ENCODE results near the gene IL2. TPM values are rescaled to one million over a fixed set of nuclear protein-coding genes. Genes with fewer than 3 reads are reported as not detected.

IL2 gene
- total RNA-seq, 1 donor from 2014 or later: not detected

DNA sequence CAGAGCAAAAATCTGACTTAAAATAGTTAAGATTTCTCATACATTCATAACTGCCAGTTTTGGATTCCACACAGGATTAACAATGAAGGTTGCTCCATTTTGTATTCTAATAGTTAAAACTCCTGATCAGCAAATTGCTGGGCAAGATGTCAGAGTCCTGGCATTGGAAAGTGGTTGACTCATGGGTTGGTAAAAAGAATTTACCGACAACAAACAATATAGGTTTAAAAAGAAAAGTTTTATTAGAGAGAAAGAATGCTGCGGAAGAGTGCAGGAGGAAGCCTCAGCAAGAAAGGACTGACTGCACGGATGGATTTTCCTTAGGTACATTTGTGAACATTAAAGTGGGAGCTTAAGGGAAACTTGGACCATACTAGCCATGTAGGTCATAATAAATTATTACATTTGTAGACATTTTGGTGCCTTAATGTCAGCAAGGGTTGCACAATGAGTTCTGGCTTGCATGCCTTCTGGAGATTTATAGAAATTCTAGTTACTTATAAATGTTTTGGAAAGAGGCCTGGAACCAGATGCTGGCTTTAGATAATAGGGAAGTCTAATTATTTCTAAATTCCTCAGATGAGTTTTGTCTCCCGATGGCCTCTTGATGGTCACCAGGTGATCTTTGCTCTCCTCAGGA lies 25.4 kb upstream of the IL2 start:
- TF ChIP-seq, protein P1, sequence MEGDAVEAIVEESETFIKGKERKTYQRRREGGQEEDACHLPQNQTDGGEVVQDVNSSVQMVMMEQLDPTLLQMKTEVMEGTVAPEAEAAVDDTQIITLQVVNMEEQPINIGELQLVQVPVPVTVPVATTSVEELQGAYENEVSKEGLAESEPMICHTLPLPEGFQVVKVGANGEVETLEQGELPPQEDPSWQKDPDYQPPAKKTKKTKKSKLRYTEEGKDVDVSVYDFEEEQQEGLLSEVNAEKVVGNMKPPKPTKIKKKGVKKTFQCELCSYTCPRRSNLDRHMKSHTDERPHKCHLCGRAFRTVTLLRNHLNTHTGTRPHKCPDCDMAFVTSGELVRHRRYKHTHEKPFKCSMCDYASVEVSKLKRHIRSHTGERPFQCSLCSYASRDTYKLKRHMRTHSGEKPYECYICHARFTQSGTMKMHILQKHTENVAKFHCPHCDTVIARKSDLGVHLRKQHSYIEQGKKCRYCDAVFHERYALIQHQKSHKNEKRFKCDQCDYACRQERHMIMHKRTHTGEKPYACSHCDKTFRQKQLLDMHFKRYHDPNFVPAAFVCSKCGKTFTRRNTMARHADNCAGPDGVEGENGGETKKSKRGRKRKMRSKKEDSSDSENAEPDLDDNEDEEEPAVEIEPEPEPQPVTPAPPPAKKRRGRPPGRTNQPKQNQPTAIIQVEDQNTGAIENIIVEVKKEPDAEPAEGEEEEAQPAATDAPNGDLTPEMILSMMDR (IDR thresholded peaks at IDR 0.05; ENCODE audit: insufficient read depth, low read length, severe bottlenecking): no peak
- H3K4me3 ChIP-seq (ENCODE audit: low read depth, low read length): no peak overlapping the region
- no peak for FAIRE-seq
- no peak for DNase-seq (ENCODE audit: low read depth)
- no peaks in the 10 kb centered on the region for H3K36me3 ChIP-seq (ENCODE audit: control insufficient read depth, insufficient read depth, low read length)
- no peaks in the 10 kb centered on the region for H3K27me3 ChIP-seq (ENCODE audit: control insufficient read depth, insufficient read depth, low read length)

DNA sequence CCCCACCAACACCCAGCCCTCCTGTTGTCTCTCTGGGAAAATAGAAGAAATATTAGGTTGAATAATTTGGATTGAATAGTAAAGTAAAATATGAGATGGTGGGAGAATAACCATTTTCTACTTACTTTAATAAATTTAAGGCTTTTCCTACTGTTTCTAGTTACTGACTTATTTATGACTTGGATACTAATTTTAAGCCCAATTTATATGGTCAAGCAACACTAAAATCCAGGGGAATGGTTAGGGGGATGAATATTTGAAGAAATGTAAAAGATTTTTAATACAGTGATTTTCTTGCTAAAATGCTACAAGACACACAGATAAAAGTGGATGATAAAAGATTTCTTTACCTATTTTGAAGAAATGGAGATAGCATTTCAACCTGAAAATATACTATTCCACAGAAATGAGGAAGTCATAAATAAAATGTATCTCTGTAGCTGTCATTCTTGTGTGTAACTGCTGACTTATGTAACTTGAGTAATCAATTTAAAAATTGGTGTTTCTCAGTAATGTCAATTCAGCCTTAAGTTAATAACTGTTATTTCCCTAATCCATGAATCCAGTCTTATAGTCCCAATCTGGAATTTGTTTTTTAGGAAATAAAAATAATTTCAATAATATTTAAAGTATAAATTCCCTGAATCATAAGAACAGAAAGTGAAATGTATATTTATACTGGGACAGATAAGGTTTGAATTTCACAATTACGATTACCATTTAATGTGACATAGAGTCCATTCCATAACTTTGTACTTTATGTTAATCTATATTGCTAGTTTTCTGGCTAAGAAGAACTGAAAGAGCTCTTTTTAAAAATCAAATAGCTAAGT lies 24.3 kb upstream of the IL2 start:
- TF ChIP-seq, protein P1 (IDR thresholded peaks at IDR 0.05; ENCODE audit: insufficient read depth, low read length, severe bottlenecking): no peak
- FAIRE-seq (no peak), DNase-seq (ENCODE audit: low read depth) (no peak)
- no peaks in the 10 kb centered on the region for H3K36me3 ChIP-seq (ENCODE audit: control insufficient read depth, insufficient read depth, low read length)
- H3K27me3 ChIP-seq (ENCODE audit: control insufficient read depth, insufficient read depth, low read length): no peaks in the 10 kb centered on the region
- no peak overlapping the region for H3K4me3 ChIP-seq (ENCODE audit: low read depth, low read length)

DNA sequence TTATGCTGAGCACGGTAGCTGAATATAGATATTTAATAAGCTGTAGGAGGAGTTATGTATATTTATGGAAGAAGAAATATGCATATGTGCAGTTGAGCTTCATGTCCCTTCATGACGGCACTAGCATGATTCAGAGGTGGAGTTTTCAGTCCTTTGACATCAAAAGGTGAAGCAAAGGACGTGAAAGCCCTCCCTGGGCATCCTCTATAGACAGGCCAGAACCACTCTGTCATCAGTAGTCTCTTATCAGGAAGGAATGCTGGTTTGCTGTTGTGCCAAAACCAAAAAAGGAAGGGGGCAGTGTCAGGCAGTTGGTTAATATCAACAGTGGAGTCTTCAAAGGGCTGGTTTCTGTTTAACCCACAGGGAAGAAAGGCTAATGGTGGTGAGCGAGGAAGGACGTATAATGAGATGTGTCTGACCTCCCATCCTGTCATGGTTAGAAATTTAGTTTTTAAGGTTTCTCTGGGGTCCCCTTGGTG lies 23.5 kb upstream of the IL2 start:
- FAIRE-seq: no peak
- DNase-seq (ENCODE audit: low read depth): no peak

DNA sequence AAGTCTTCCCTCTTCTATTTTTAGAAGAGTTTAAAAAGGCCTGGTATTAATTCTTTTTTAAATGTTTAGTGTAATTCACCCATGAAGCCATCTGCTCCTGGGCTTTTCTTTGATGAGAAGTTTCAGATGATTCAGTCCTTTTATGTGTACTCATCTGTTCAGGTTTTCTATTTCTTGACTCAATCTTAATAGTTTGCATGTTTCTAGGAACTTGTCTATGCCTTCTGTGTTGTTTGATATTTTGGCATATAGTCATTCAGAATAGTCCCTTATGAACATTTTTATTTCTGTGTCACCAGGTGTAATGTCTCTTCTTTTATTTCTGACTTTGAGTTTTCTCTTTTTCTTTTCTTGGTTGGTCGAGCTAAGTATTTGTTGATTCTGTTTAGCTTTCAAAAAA lies 20.2 kb upstream of the IL2 start:
- DNase-seq (ENCODE audit: low read depth) (no peak), FAIRE-seq (no peak)
- TF ChIP-seq, protein P1 (IDR thresholded peaks at IDR 0.05; ENCODE audit: insufficient read depth, low read length, severe bottlenecking): no peak
- no peaks in the 10 kb centered on the region for H3K36me3 ChIP-seq (ENCODE audit: control insufficient read depth, insufficient read depth, low read length)
- no peaks in the 10 kb centered on the region for H3K27me3 ChIP-seq (ENCODE audit: control insufficient read depth, insufficient read depth, low read length)
- H3K4me3 ChIP-seq (ENCODE audit: low read depth, low read length): no peak overlapping the region

More for the DNA sequence above, 23.5 kb upstream of the IL2 start:
- TF ChIP-seq, protein P1 (IDR thresholded peaks at IDR 0.05; ENCODE audit: insufficient read depth, low read length, severe bottlenecking): no peak
- no peaks in the 10 kb centered on the region for H3K27me3 ChIP-seq (ENCODE audit: control insufficient read depth, insufficient read depth, low read length)
- H3K36me3 ChIP-seq (ENCODE audit: control insufficient read depth, insufficient read depth, low read length): no peaks in the 10 kb centered on the region
- H3K4me3 ChIP-seq (ENCODE audit: low read depth, low read length): no peak overlapping the region

DNA sequence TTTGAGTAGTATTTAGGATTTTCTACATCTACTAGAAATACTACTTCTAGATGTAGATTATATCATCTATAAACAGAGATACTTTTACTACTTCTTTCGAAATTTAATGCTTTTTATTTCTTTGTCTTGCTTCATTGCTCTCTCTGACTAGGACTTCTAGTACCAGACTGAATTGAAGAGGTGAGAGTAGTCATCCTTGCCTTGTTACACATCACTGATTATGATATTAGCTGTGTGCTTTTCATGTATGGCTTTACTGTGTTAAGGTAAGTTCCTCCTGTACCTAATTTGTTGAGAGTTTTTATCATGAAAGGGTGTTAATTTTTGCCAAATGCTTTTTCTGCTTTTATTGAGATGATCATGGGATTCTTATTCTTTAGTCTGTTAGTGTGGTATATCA lies 19.6 kb upstream of the IL2 start:
- H3K4me3 ChIP-seq (ENCODE audit: low read depth, low read length): no peak overlapping the region
- DNase-seq (ENCODE audit: low read depth) (no peak), FAIRE-seq (no peak)
- H3K36me3 ChIP-seq (ENCODE audit: control insufficient read depth, insufficient read depth, low read length): no peaks in the 10 kb centered on the region
- TF ChIP-seq, protein P1 (IDR thresholded peaks at IDR 0.05; ENCODE audit: insufficient read depth, low read length, severe bottlenecking): no peak
- H3K27me3 ChIP-seq (ENCODE audit: control insufficient read depth, insufficient read depth, low read length): no peaks in the 10 kb centered on the region

All from bronchial epithelial cell (primary cell).